Measurements from ENCODE around the gene CD4.

Gene CD4

GRCh38 chr12:6769666-6770065 lies 19.7 kb upstream of the CD4 start:
- peaks cover 56% of the 10 kb centered on the region for H3K4me1 Mint-ChIP-seq (ENCODE audit: low read depth)
- H3K27ac Mint-ChIP-seq = no peak overlapping the region
- DNase-seq (ENCODE audit: low spot score) = no peak
- H3K27me3 Mint-ChIP-seq (ENCODE audit: low read depth) = peaks cover 7% of the 10 kb centered on the region
- peaks cover 1% of the 10 kb centered on the region for H3K36me3 Mint-ChIP-seq (ENCODE audit: low read depth)
- H3K4me3 Mint-ChIP-seq = no peak overlapping the region
- H3K9me3 Mint-ChIP-seq = no peaks in the 10 kb centered on the region

- Mint-ChIP-seq H3K4me1 (ENCODE audit: low read depth) (peaks cover 58% of the 10 kb centered on the region), H3K4me3 (no peak overlapping the region), H3K27me3 (ENCODE audit: low read depth) (peaks cover 5% of the 10 kb centered on the region), H3K36me3 (ENCODE audit: low read depth) (peaks cover 1% of the 10 kb centered on the region), H3K9me3 (no peaks in the 10 kb centered on the region), H3K27ac (no peak overlapping the region)
- DNase-seq (ENCODE audit: low spot score) = no peak
These were observed 19.2 kb upstream of the CD4 start for GRCh38 chr12:6770094-6770493.

GRCh38 chr12:6770600-6770999 lies 18.7 kb upstream of the CD4 start:
- Mint-ChIP-seq H3K4me1 (ENCODE audit: low read depth) (peaks cover 58% of the 10 kb centered on the region), H3K9me3 (no peaks in the 10 kb centered on the region), H3K36me3 (ENCODE audit: low read depth) (peaks cover 2% of the 10 kb centered on the region), H3K27me3 (ENCODE audit: low read depth) (peaks cover under 1% of the 10 kb centered on the region), H3K4me3 (no peak overlapping the region), H3K27ac (peak overlapping the region; percentile 70)
- no peak for DNase-seq (ENCODE audit: low spot score)

- peak overlapping the region; percentile 27 for H3K27ac Mint-ChIP-seq
- H3K4me3 Mint-ChIP-seq = no peak overlapping the region
- no peaks in the 10 kb centered on the region for H3K9me3 Mint-ChIP-seq
- H3K27me3 Mint-ChIP-seq (ENCODE audit: low read depth) = no peaks in the 10 kb centered on the region
- H3K36me3 Mint-ChIP-seq (ENCODE audit: low read depth) = peaks cover 2% of the 10 kb centered on the region
- DNase-seq (ENCODE audit: low spot score) = no peak
- peaks cover 56% of the 10 kb centered on the region for H3K4me1 Mint-ChIP-seq (ENCODE audit: low read depth)
These were observed 18.2 kb upstream of the CD4 start for GRCh38 chr12:6771091-6771495.

- no peaks in the 10 kb centered on the region for H3K9me3 Mint-ChIP-seq
- H3K4me3 Mint-ChIP-seq = peak overlapping the region; percentile 70
- peaks cover 58% of the 10 kb centered on the region for H3K4me1 Mint-ChIP-seq (ENCODE audit: low read depth)
- peak overlapping the region; percentile 73 for H3K27ac Mint-ChIP-seq
- peaks cover 2% of the 10 kb centered on the region for H3K36me3 Mint-ChIP-seq (ENCODE audit: low read depth)
- no peak for DNase-seq (ENCODE audit: low spot score)
- no peaks in the 10 kb centered on the region for H3K27me3 Mint-ChIP-seq (ENCODE audit: low read depth)
These were observed 17.6 kb upstream of the CD4 start for GRCh38 chr12:6771509-6772330.

GRCh38 chr12:6772331-6772695 lies 17.0 kb upstream of the CD4 start, which contains the start of gene LAG3:
LAG3 (plus strand) TSS chr12:6772520; CDS start chr12:6772853, 333 bp downstream.
- Mint-ChIP-seq H3K36me3 (ENCODE audit: low read depth) (peaks cover 2% of the 10 kb centered on the region), H3K27me3 (ENCODE audit: low read depth) (no peaks in the 10 kb centered on the region), H3K4me3 (peak within 1 kb of the TSS; percentile 70), H3K27ac (peak within 1 kb of the TSS; percentile 73), H3K9me3 (no peaks in the 10 kb centered on the region), H3K4me1 (ENCODE audit: low read depth) (peaks cover 53% of the 10 kb centered on the region)
- peak; percentile 63 for DNase-seq (ENCODE audit: low spot score)

- Mint-ChIP-seq H3K27me3 (ENCODE audit: low read depth) (no peaks in the 10 kb centered on the region), H3K27ac (peak overlapping the region; percentile 56), H3K36me3 (ENCODE audit: low read depth) (peaks cover 2% of the 10 kb centered on the region), H3K4me3 (peak overlapping the region; percentile 70), H3K4me1 (ENCODE audit: low read depth) (peaks cover 49% of the 10 kb centered on the region), H3K9me3 (no peaks in the 10 kb centered on the region)
- DNase-seq (ENCODE audit: low spot score) = no peak
These were observed 16.4 kb upstream of the CD4 start for GRCh38 chr12:6772726-6773589.

- Mint-ChIP-seq H3K4me3 (peak overlapping the region; percentile 70), H3K9me3 (no peaks in the 10 kb centered on the region), H3K4me1 (ENCODE audit: low read depth) (peaks cover 47% of the 10 kb centered on the region), H3K27ac (peak overlapping the region; percentile 54), H3K27me3 (ENCODE audit: low read depth) (peaks cover 2% of the 10 kb centered on the region), H3K36me3 (ENCODE audit: low read depth) (peaks cover 4% of the 10 kb centered on the region)
- peak; percentile 43 for DNase-seq (ENCODE audit: low spot score)
These were observed 15.6 kb upstream of the CD4 start for GRCh38 chr12:6773590-6774351.

- DNase-seq (ENCODE audit: low spot score) = no peak
- Mint-ChIP-seq H3K9me3 (no peaks in the 10 kb centered on the region), H3K4me1 (ENCODE audit: low read depth) (peaks cover 48% of the 10 kb centered on the region), H3K27ac (peak overlapping the region; percentile 73), H3K27me3 (ENCODE audit: low read depth) (peaks cover 2% of the 10 kb centered on the region), H3K36me3 (ENCODE audit: low read depth) (peaks cover 2% of the 10 kb centered on the region), H3K4me3 (peak overlapping the region; percentile 60)
These were observed 14.7 kb upstream of the CD4 start for GRCh38 chr12:6774499-6775062.

- Mint-ChIP-seq H3K27ac (peak overlapping the region; percentile 73), H3K4me3 (peak overlapping the region; percentile 60), H3K36me3 (ENCODE audit: low read depth) (peaks cover 2% of the 10 kb centered on the region), H3K27me3 (ENCODE audit: low read depth) (peaks cover 2% of the 10 kb centered on the region), H3K4me1 (ENCODE audit: low read depth) (peaks cover 51% of the 10 kb centered on the region), H3K9me3 (no peaks in the 10 kb centered on the region)
- no peak for DNase-seq (ENCODE audit: low spot score)
These were observed 13.8 kb upstream of the CD4 start for GRCh38 chr12:6775185-6776174.

GRCh38 chr12:6777386-6777785 lies 11.9 kb upstream of the CD4 start:
- H3K27me3 Mint-ChIP-seq (ENCODE audit: low read depth) = peaks cover 2% of the 10 kb centered on the region
- H3K4me3 Mint-ChIP-seq = no peak overlapping the region
- DNase-seq (ENCODE audit: low spot score) = no peak
- H3K9me3 Mint-ChIP-seq = no peaks in the 10 kb centered on the region
- H3K4me1 Mint-ChIP-seq (ENCODE audit: low read depth) = peaks cover 44% of the 10 kb centered on the region
- H3K27ac Mint-ChIP-seq = no peak overlapping the region
- H3K36me3 Mint-ChIP-seq (ENCODE audit: low read depth) = peaks cover 2% of the 10 kb centered on the region

- Mint-ChIP-seq H3K27ac (peak overlapping the region; percentile 66), H3K36me3 (ENCODE audit: low read depth) (peaks cover 2% of the 10 kb centered on the region), H3K27me3 (ENCODE audit: low read depth) (peaks cover 2% of the 10 kb centered on the region), H3K4me1 (ENCODE audit: low read depth) (peaks cover 49% of the 10 kb centered on the region), H3K9me3 (no peaks in the 10 kb centered on the region), H3K4me3 (peak overlapping the region; percentile 78)
- no peak for DNase-seq (ENCODE audit: low spot score)
These were observed 11.1 kb upstream of the CD4 start for GRCh38 chr12:6778217-6778573.
